Mesothelial cell of epicardium (in vitro differentiated cells): Measurements from ENCODE around the gene PDLIM4. TPM values are rescaled to one million over a fixed set of nuclear protein-coding genes. Genes with fewer than 3 reads are reported as not detected.

Source experiments
- DNase-seq, 2 experiments: peaks; one replicate each; pipeline ENCODE4 v3.0.0; 2021; ENCODE audit warnings: low spot score in 2 of 2; ENCODE audit not compliant: unreplicated experiment in 2 of 2
- H3K27ac Mint-ChIP-seq: 2 replicates; pipeline ENCODE4 v1.8.0; 2021; ENCODE audit warnings: mixed read lengths
- H3K27me3 Mint-ChIP-seq: 2 replicates; pipeline ENCODE4 v1.8.0; 2021; ENCODE audit warnings: low read depth, mixed read lengths
- H3K36me3 Mint-ChIP-seq: 2 replicates; pipeline ENCODE4 v1.8.0; 2021; ENCODE audit warnings: mixed read lengths
- H3K4me1 Mint-ChIP-seq: 2 replicates; pipeline ENCODE4 v1.8.0; 2021; ENCODE audit warnings: mixed read lengths
- H3K4me3 Mint-ChIP-seq: 2 replicates; pipeline ENCODE4 v1.8.0; 2021; ENCODE audit warnings: mild to moderate bottlenecking, moderate library complexity, mixed read lengths
- H3K9me3 Mint-ChIP-seq: 2 replicates; pipeline ENCODE4 v1.8.0; 2021; ENCODE audit warnings: mixed read lengths
- total RNA-seq: library from RNA; stranded (reverse); gene quantifications from 3 replicates; pipeline ENCODE4 v1.2.1, GENCODE V29; 2021
- TF ChIP-seq, protein P1 (sequence below): fragments of 200-600 bp; sonication (generic); IDR thresholded peaks from one replicate; pipeline ENCODE4 v1.5.0; 2021; ENCODE audit warnings: antibody characterized with exemption; ENCODE audit not compliant: unreplicated experiment

PDLIM4 gene
- total RNA-seq, 1 donor from 2014 or later: 50.7 TPM

- Mint-ChIP-seq H3K4me3 (no peak overlapping the region), H3K27ac (no peak overlapping the region), H3K9me3 (peaks cover 21% of the 10 kb centered on the region), H3K4me1 (peaks cover 11% of the 10 kb centered on the region), H3K36me3 (peaks cover 18% of the 10 kb centered on the region), H3K27me3 (no peaks in the 10 kb centered on the region)
- TF ChIP-seq, protein P1, sequence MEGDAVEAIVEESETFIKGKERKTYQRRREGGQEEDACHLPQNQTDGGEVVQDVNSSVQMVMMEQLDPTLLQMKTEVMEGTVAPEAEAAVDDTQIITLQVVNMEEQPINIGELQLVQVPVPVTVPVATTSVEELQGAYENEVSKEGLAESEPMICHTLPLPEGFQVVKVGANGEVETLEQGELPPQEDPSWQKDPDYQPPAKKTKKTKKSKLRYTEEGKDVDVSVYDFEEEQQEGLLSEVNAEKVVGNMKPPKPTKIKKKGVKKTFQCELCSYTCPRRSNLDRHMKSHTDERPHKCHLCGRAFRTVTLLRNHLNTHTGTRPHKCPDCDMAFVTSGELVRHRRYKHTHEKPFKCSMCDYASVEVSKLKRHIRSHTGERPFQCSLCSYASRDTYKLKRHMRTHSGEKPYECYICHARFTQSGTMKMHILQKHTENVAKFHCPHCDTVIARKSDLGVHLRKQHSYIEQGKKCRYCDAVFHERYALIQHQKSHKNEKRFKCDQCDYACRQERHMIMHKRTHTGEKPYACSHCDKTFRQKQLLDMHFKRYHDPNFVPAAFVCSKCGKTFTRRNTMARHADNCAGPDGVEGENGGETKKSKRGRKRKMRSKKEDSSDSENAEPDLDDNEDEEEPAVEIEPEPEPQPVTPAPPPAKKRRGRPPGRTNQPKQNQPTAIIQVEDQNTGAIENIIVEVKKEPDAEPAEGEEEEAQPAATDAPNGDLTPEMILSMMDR: no peak
- DNase-seq: no peak
Measured at GRCh38 chr5:132308701-132309100, 51.2 kb downstream of the PDLIM4 start.

DNA sequence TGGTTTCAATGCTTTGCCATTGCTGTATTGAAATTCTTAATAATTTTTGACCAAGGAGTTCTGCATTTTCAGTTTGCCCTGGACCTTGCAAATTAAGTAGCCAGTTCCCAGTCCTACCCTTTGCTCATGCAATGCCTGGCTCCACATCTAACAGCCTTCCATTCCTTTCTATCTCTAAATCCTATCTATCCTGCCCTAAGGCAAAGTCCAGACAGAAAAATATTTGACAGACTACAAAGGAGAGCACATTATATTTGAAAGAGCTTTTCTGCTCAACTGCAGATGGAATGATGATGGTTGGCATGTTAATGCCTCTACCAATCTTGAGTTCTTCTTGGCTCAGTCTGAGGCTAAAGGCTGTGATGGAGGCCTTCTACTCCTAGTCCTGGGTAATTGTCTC, 52.2 kb downstream of the PDLIM4 start:
- Mint-ChIP-seq H3K36me3 (peaks cover 19% of the 10 kb centered on the region), H3K27ac (no peak overlapping the region), H3K4me1 (peaks cover 15% of the 10 kb centered on the region), H3K27me3 (no peaks in the 10 kb centered on the region), H3K9me3 (peaks cover 14% of the 10 kb centered on the region), H3K4me3 (no peak overlapping the region)
- DNase-seq: no peak
- TF ChIP-seq, protein P1: no peak

GRCh38 chr5:132310141-132310834, 52.8 kb downstream of the PDLIM4 start:
- Mint-ChIP-seq H3K27me3 (no peaks in the 10 kb centered on the region), H3K36me3 (peaks cover 15% of the 10 kb centered on the region), H3K4me1 (peaks cover 15% of the 10 kb centered on the region), H3K9me3 (peaks cover 8% of the 10 kb centered on the region), H3K27ac (no peak overlapping the region), H3K4me3 (no peak overlapping the region)
- DNase-seq: no peak
- TF ChIP-seq, protein P1: no peak

DNA sequence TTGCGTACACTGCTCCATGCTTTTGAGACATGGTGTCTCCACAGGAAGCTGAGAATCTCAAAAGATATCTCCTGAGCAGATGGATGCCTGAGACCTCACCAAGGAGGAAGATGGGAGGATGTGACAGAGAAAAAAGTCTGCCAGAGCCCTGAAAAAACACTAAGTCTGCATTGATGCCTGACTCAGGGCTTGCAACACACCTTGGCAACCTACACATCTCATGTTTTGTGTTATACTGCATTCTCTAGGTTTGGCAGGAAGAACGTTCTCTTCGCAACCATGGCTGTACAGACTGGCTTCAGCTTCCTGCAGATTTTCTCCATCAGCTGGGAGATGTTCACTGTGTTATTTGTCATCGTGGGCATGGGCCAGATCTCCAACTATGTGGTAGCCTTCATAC, 55.9 kb downstream of the PDLIM4 start:
- TF ChIP-seq, protein P1: no peak
- Mint-ChIP-seq H3K36me3 (peaks cover 8% of the 10 kb centered on the region), H3K27me3 (no peaks in the 10 kb centered on the region), H3K27ac (no peak overlapping the region), H3K9me3 (no peaks in the 10 kb centered on the region), H3K4me3 (no peak overlapping the region), H3K4me1 (peaks cover 15% of the 10 kb centered on the region)
- DNase-seq: no peak

- H3K36me3 Mint-ChIP-seq: peaks cover 8% of the 10 kb centered on the region
- H3K4me3 Mint-ChIP-seq: no peak overlapping the region
- DNase-seq: no peak
- H3K27ac Mint-ChIP-seq: no peak overlapping the region
- no peaks in the 10 kb centered on the region for H3K9me3 Mint-ChIP-seq
- no peaks in the 10 kb centered on the region for H3K27me3 Mint-ChIP-seq
- TF ChIP-seq, protein P1: no peak
- peaks cover 15% of the 10 kb centered on the region for H3K4me1 Mint-ChIP-seq
Measured at GRCh38 chr5:132313961-132314432, 56.5 kb downstream of the PDLIM4 start.
